Measurements from ENCODE around the gene C17orf75.
"Not testable (repeated sequence)": the region's sequence is repeated elsewhere in the genome, so short reads cannot be mapped to it uniquely, and the experiment has no call there.

DNA sequence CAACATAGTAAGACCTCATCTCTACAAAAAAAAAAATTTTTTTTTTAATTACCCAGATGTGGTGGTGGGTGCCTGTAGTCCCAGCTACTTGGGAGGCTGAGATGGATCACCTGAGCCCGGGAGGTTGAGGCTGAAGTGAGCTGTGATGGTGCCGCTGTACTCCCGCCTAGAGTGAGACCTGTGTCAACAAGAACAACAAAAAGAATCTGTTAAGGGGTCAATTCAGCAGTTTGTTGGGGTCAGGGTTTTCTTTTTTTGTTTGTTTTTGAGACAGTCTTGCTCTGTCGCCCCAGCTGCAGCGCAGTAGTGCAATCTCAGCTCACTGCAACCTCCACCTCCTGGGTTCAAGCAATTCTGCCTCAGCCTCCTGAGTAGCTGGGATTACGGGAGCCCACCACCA is 21.9 kb downstream of the C17orf75 start:
- TF ChIP-seq POLR2A (IDR thresholded peaks at IDR 0.05; ENCODE audit: borderline replicate concordance, extremely low read depth, insufficient read depth, insufficient read length); YY1 (IDR thresholded peaks at IDR 0.05; ENCODE audit: extremely low read depth, insufficient replicate concordance, low read depth, low read length); JUND (IDR thresholded peaks at IDR 0.05); SP1 (IDR thresholded peaks at IDR 0.05; ENCODE audit: low read depth): not testable (repeated sequence)

Measured in HCT116 (cell line).